ENCODE data around the gene ASAP2.

DNA sequence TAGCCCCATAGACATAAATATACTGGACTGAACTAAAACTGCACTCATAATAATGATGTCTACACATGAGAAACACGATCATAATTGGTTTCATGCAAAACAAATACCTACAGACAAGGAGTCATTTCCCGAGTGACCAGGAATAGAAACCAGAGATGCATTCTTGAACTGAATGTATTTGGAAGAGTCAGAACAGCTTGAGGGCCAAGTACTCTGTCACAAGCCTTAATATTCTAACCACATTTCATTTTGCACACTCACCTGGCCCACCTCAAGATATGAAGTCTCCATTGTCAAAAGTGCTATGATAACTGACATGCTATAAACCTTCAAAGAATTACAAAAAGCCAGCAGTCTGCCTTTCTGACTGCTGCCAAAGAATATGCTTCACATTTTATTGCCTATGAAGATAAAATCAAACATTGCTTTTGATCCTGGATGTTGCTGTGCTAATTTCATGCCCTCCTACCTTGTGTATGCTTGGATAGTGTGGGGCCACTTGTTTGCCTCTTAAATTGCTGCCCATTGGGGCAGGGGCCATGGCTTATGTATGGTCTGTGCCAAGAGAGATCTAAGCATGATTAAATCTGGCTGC is 18.9 kb upstream of the ASAP2 start:
- TF ChIP-seq POLR2A (IDR thresholded peaks at IDR 0.05; ENCODE audit: low read depth, low read length) (no peak), POLR2AphosphoS5 (IDR thresholded peaks at IDR 0.05; ENCODE audit: low read depth, low read length) (no peak), SPI1 (IDR thresholded peaks at IDR 0.05; ENCODE audit: low read depth, low read length) (no peak), TAF1 (IDR thresholded peaks at IDR 0.05; ENCODE audit: low read depth, low read length) (no peak), POU2F2 (IDR thresholded peaks at IDR 0.05; ENCODE audit: low read depth, low read length) (no peak)
